Hepatocyte (in vitro differentiated cells): ENCODE data around the gene UBTF. TPM values are rescaled to one million over a fixed set of nuclear protein-coding genes. Genes with fewer than 3 reads are reported as not detected.

Source experiments
- DNase-seq: peaks from one replicate; pipeline ENCODE4 v3.0.0-alpha.2; 2016; ENCODE audit warnings: low spot score
- H2AFZ ChIP-seq: fragments of 200-600 bp; sonication (generic); 2 replicates; pipeline ENCODE4 v1.6.0; 2016; ENCODE audit warnings: antibody characterized with exemption, mild to moderate bottlenecking
- H3K27ac ChIP-seq: fragments of 200-600 bp; sonication (generic); 2 replicates; pipeline ENCODE4 v1.5.1; 2016; ENCODE audit warnings: mild to moderate bottlenecking
- H3K27me3 ChIP-seq: fragments of 200-600 bp; sonication (generic); 2 replicates; pipeline ENCODE4 v1.6.1; 2016
- H3K36me3 ChIP-seq: fragments of 200-600 bp; sonication (generic); replicated peaks from 2 replicates; pipeline ENCODE4 v1.5.1; 2016; ENCODE audit warnings: low read depth; ENCODE audit not compliant: insufficient read depth
- H3K4me1 ChIP-seq: fragments of 200-600 bp; sonication (generic); 2 replicates; pipeline ENCODE4 v1.5.1; 2016; ENCODE audit warnings: mild to moderate bottlenecking, moderate library complexity; ENCODE audit not compliant: insufficient read depth
- H3K4me2 ChIP-seq: fragments of 200-600 bp; sonication (generic); 2 replicates; pipeline ENCODE4 v1.6.0; 2016
- H3K4me3 ChIP-seq: fragments of 200-600 bp; sonication (generic); 2 replicates; pipeline ENCODE4 v1.5.1; 2016; ENCODE audit warnings: mild to moderate bottlenecking
- H3K79me2 ChIP-seq: fragments of 200-600 bp; sonication (generic); 2 replicates; pipeline ENCODE4 v1.6.0; 2017; ENCODE audit warnings: mild to moderate bottlenecking
- H3K9me2 ChIP-seq: fragments of 200-600 bp; sonication (generic); replicated peaks from 2 replicates; pipeline ENCODE4 v1.6.0; 2017; ENCODE audit warnings: mild to moderate bottlenecking; ENCODE audit not compliant: insufficient read depth
- H3K9me3 ChIP-seq: fragments of 200-600 bp; sonication (generic); 2 replicates; pipeline ENCODE4 v1.5.1; 2016; ENCODE audit warnings: low read depth, mild to moderate bottlenecking
- H4K20me1 ChIP-seq: fragments of 200-600 bp; sonication (generic); 2 replicates; pipeline ENCODE4 v1.6.0; 2016; ENCODE audit warnings: mild to moderate bottlenecking; ENCODE audit not compliant: insufficient read depth, poor library complexity, severe bottlenecking
- CTCF ChIP-seq: fragments of 200-600 bp; sonication (generic); IDR thresholded peaks from 2 replicates; pipeline ENCODE4 v1.5.1; 2016; ENCODE audit warnings: antibody characterized with exemption, mild to moderate bottlenecking; ENCODE audit not compliant: poor library complexity
- EZH2 ChIP-seq: fragments of 200-600 bp; sonication (generic); IDR thresholded peaks from 2 replicates; pipeline ENCODE4 v1.6.1; 2016; ENCODE audit warnings: antibody characterized with exemption, mild to moderate bottlenecking, borderline replicate concordance
- EZH2phosphoT487 ChIP-seq: fragments of 200-600 bp; sonication (generic); IDR thresholded peaks from one replicate; pipeline ENCODE4 v1.6.1; 2018; ENCODE audit warnings: antibody characterized with exemption, mild to moderate bottlenecking, low read depth, moderate library complexity; ENCODE audit not compliant: unreplicated experiment, severe bottlenecking
- WGBS: methylation state at CpG from one replicate; pipeline ENCODE4 v1.1.6; 2016; ENCODE audit warnings: low lambda C conversion rate; ENCODE audit errors: missing lambda C conversion rate; 5-methylcytosine and 5-hydroxymethylcytosine counted together
- polyA plus RNA-seq: library from polyadenylated mRNA; unstranded; fragments of >200 nt; fragmentation: Nextera tagmentation; extraction: Ambion mirVana; gene quantifications from 2 replicates; pipeline ENCODE4 v1.2.1, GENCODE V29; 2016
- total RNA-seq: library from RNA; depleted of rRNA; stranded (reverse); fragments of >200 nt; gene quantifications from 2 replicates; pipeline ENCODE4 v1.2.3, GENCODE V29; 2014

UBTF gene
- total and polyA plus RNA-seq, 2 experiments from 2014 or later = 35.0 to 41.1 TPM

- Histone ChIP-seq H3K4me1 (peaks cover 14% of the 10 kb centered on the region), H3K4me3 (no peak overlapping the region), H3K27me3 (no peaks in the 10 kb centered on the region), H3K4me2 (no peak overlapping the region), H4K20me1 (no peaks in the 10 kb centered on the region), H3K27ac (no peak overlapping the region), H3K79me2 (no peaks in the 10 kb centered on the region), H3K36me3 (no peaks in the 10 kb centered on the region), H2AFZ (no peak overlapping the region), H3K9me3 (no peaks in the 10 kb centered on the region), H3K9me2 (no peaks in the 10 kb centered on the region)
- 90% methylated on average over 7 of the region's 7 CpGs for WGBS
- no peak for TF ChIP-seq EZH2
- TF ChIP-seq EZH2phosphoT487 = no peak
- TF ChIP-seq CTCF = no peak
- no peak for DNase-seq
Observed at GRCh38 chr17:44167181-44167861, 52.2 kb downstream of the UBTF start.

- no peak overlapping the region for H2AFZ ChIP-seq
- DNase-seq = no peak
- WGBS = 100% methylated on average over 1 of the region's 1 CpG
- no peaks in the 10 kb centered on the region for H3K27me3 ChIP-seq
- H3K36me3 ChIP-seq = no peaks in the 10 kb centered on the region
- no peak overlapping the region for H3K4me3 ChIP-seq
- no peaks in the 10 kb centered on the region for H3K4me1 ChIP-seq
- no peak overlapping the region for H3K4me2 ChIP-seq
- H3K27ac ChIP-seq = no peak overlapping the region
- no peaks in the 10 kb centered on the region for H3K9me2 ChIP-seq
- TF ChIP-seq EZH2phosphoT487 = no peak
- no peak for TF ChIP-seq EZH2
- no peak for TF ChIP-seq CTCF
- no peaks in the 10 kb centered on the region for H3K79me2 ChIP-seq
- H4K20me1 ChIP-seq = no peaks in the 10 kb centered on the region
- no peaks in the 10 kb centered on the region for H3K9me3 ChIP-seq
Observed at GRCh38 chr17:44164476-44164875, 55.0 kb downstream of the UBTF start.

GRCh38 chr17:44159519-44160210 lies 59.8 kb downstream of the UBTF start:
- H3K36me3 ChIP-seq = no peaks in the 10 kb centered on the region
- no peak overlapping the region for H3K4me3 ChIP-seq
- no peaks in the 10 kb centered on the region for H3K9me2 ChIP-seq
- 70% methylated on average over 15 of the region's 15 CpGs for WGBS
- no peak overlapping the region for H2AFZ ChIP-seq
- TF ChIP-seq CTCF (no peak), EZH2phosphoT487 (no peak), EZH2 (no peak)
- H4K20me1 ChIP-seq = no peaks in the 10 kb centered on the region
- H3K4me1 ChIP-seq = no peaks in the 10 kb centered on the region
- H3K9me3 ChIP-seq = no peaks in the 10 kb centered on the region
- no peaks in the 10 kb centered on the region for H3K27me3 ChIP-seq
- H3K4me2 ChIP-seq = no peak overlapping the region
- DNase-seq = peak; percentile 55
- peak overlapping the region; percentile 81 for H3K27ac ChIP-seq
- H3K79me2 ChIP-seq = no peaks in the 10 kb centered on the region
